Keratinocyte (primary cell): Measurements from ENCODE around the gene SUPT5H.

Experiments
- CTCF ChIP-seq, 3 experiments: IDR thresholded peaks in 1 of 3; conservative IDR thresholded peaks in 1 of 3; optimal IDR thresholded peaks in 1 of 3; 2 replicates in 2 of 3; 3 replicates in 1 of 3; pipeline versions ENCODE3 to v1.5.1; 2011; ENCODE audit warnings: low read length in 3 of 3, mild to moderate bottlenecking in 3 of 3, moderate library complexity in 2 of 3, control low read depth in 1 of 3, inconsistent platforms in 1 of 3; ENCODE audit not compliant: insufficient read depth in 2 of 3; ENCODE audit errors: extremely low read depth in 1 of 3
- EZH2 ChIP-seq: IDR thresholded peaks from one replicate; pipeline ENCODE4 v1.6.1; 2012; ENCODE audit warnings: inconsistent platforms, mild to moderate bottlenecking, low read length, moderate library complexity

DNA sequence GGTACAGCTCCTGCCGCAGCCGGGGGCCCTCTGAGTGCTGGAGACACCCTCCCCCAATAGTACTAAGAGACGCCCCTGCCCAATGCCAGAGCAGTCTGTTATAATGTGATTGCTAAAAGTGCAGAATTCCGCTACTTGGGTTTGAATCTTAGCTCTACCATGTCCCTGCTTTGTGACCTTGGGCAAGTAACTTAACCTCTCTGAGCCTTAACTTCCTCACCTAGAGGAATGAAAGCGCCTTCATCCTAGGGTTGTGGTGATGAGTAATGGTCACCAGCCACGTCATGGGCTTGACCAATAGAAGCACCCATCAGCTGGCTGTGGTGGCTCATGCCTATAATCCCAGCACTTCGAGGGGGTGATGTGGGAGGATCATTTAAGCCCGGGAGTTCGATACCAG, 26.4 kb upstream of the SUPT5H start:
- TF ChIP-seq CTCF (optimal IDR thresholded peaks at IDR 0.05 in 1 of 3, IDR thresholded peaks at IDR 0.05 in 1 of 3, conservative IDR thresholded peaks at IDR 0.05 in 1 of 3; ENCODE audit: extremely low read depth in 1 of 3, insufficient read depth in 2 of 3, low read length in 3 of 3) (no peak), EZH2 (no peak)
